Measurements from ENCODE around the gene TTC23.

GRCh38 chr15:99115300-99116215, 133.8 kb downstream of the TTC23 start:
- TF ChIP-seq POLR2A (IDR thresholded peaks at IDR 0.05; ENCODE audit: low read depth, low read length) (no peak), POLR2AphosphoS5 (IDR thresholded peaks at IDR 0.05; ENCODE audit: low read depth, low read length) (no peak)

Data from GM12892 (cell line).